ENCODE data around the gene CRADD. TPM values are rescaled to one million over a fixed set of nuclear protein-coding genes. Genes with fewer than 3 reads are reported as not detected.

CRADD gene
- total and polyA plus RNA-seq, 10 of the 15 experiments (the other 5 are each of a cell fraction or from before 2014, with no cell fraction given) = 7.6 to 15.5 (median 11.7) TPM

- TF ChIP-seq, protein P1, sequence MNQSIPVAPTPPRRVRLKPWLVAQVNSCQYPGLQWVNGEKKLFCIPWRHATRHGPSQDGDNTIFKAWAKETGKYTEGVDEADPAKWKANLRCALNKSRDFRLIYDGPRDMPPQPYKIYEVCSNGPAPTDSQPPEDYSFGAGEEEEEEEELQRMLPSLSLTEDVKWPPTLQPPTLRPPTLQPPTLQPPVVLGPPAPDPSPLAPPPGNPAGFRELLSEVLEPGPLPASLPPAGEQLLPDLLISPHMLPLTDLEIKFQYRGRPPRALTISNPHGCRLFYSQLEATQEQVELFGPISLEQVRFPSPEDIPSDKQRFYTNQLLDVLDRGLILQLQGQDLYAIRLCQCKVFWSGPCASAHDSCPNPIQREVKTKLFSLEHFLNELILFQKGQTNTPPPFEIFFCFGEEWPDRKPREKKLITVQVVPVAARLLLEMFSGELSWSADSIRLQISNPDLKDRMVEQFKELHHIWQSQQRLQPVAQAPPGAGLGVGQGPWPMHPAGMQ (IDR thresholded peaks at IDR 0.05; ENCODE audit: borderline replicate concordance) = no peak
- no peak for TF ChIP-seq BCL11A (IDR thresholded peaks at IDR 0.05; ENCODE audit: low read depth, low read length)
- no peak for TF ChIP-seq ESRRA (IDR thresholded peaks at IDR 0.05; ENCODE audit: low read length)
- TF ChIP-seq HDAC6 (IDR thresholded peaks at IDR 0.05; ENCODE audit: unreplicated experiment) = no peak
These were observed 27.4 kb downstream of the CRADD start (continued) for GRCh38 chr12:93704625-93705024.

DNA sequence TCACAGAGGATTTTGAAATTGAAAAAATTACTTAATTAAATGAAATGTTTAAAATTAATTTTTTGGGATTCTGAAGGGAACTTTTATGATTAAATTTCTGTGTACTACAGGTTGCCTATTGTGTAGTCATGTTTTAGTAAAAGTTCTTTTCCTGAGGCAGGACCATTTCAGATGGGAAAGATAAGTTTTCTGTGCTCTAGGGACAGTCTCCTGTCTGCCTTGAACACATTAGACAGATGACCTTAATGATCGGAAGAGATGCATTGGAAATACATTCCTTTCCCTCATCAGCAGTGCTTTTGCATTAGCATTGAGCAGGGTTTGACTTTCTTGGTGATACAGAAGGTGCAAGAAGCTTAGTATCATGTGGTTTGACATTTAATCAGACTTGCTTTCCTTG lies 28.1 kb downstream of the CRADD start:
- POLR2A ChIA-PET = no interaction called here
- DNase-seq (ENCODE audit: low read depth, low spot score) (no peak), FAIRE-seq (no peak), ATAC-seq (no peak)
- peaks cover 7% of the 10 kb centered on the region for H3K9me3 ChIP-seq (replicated peaks; ENCODE audit: control insufficient read depth, insufficient read depth, low read length)
- CTCF ChIA-PET = no interaction called here
- 93% methylated on average over 1 of the region's 1 CpG for WGBS (ENCODE audit: insufficient coverage, insufficient replicate concordance, low lambda C conversion rate, missing lambda C conversion rate)
- no peak overlapping the region for H3K9ac ChIP-seq (ENCODE audit: control insufficient read depth, insufficient read depth, low read length)
- RAD21 ChIA-PET (ENCODE audit: unreplicated experiment) = no interaction called here
- no peak overlapping the region for H3K4me3 ChIP-seq
- H2AFZ ChIP-seq (ENCODE audit: control insufficient read depth, low read depth, low read length) = no peak overlapping the region
- no peaks in the 10 kb centered on the region for H3K36me3 ChIP-seq (ENCODE audit: control insufficient read depth in 2 of 2, insufficient read depth in 2 of 2, low read length in 1 of 2)
- SMC1A ChIA-PET (ENCODE audit: uncharacterized antibody, unreplicated experiment) = no interaction called here
- BruUV-seq (replicated peaks) = no TSS peak
- no peaks in the 10 kb centered on the region for H4K20me1 ChIP-seq (ENCODE audit: control insufficient read depth, insufficient read depth)
- intact Hi-C loops (cut with micrococcal nuclease; ENCODE audit: unreplicated experiment) (no loop called here), in situ Hi-C loops (cut with MboI) (no loop called here)
- H3K79me2 ChIP-seq (ENCODE audit: control insufficient read depth, insufficient read depth, low read length) = no peaks in the 10 kb centered on the region
- peaks cover 3% of the 10 kb centered on the region; the same call in 1 of the 2 replicates for H3K4me1 ChIP-seq (ENCODE audit: control insufficient read depth, insufficient read depth, low read length)
- no peak overlapping the region for H3K27ac ChIP-seq (ENCODE audit: control insufficient read depth, insufficient read depth)
- no peaks in the 10 kb centered on the region for H3K27me3 ChIP-seq (replicated peaks in 1 of 2; ENCODE audit: control insufficient read depth in 2 of 2, insufficient read depth in 2 of 2, low read length in 1 of 2)
- H3K4me2 ChIP-seq (ENCODE audit: control insufficient read depth, insufficient read depth) = no peak overlapping the region
- no peak for TF ChIP-seq ZNF217 (IDR thresholded peaks at IDR 0.05)
- no peak for TF ChIP-seq ATF3 (IDR thresholded peaks at IDR 0.05; ENCODE audit: borderline replicate concordance, extremely low read depth, low read depth, low read length)
- TF ChIP-seq ASH2L (IDR thresholded peaks at IDR 0.05; ENCODE audit: borderline replicate concordance, low read depth) = no peak
- TF ChIP-seq, protein P2, sequence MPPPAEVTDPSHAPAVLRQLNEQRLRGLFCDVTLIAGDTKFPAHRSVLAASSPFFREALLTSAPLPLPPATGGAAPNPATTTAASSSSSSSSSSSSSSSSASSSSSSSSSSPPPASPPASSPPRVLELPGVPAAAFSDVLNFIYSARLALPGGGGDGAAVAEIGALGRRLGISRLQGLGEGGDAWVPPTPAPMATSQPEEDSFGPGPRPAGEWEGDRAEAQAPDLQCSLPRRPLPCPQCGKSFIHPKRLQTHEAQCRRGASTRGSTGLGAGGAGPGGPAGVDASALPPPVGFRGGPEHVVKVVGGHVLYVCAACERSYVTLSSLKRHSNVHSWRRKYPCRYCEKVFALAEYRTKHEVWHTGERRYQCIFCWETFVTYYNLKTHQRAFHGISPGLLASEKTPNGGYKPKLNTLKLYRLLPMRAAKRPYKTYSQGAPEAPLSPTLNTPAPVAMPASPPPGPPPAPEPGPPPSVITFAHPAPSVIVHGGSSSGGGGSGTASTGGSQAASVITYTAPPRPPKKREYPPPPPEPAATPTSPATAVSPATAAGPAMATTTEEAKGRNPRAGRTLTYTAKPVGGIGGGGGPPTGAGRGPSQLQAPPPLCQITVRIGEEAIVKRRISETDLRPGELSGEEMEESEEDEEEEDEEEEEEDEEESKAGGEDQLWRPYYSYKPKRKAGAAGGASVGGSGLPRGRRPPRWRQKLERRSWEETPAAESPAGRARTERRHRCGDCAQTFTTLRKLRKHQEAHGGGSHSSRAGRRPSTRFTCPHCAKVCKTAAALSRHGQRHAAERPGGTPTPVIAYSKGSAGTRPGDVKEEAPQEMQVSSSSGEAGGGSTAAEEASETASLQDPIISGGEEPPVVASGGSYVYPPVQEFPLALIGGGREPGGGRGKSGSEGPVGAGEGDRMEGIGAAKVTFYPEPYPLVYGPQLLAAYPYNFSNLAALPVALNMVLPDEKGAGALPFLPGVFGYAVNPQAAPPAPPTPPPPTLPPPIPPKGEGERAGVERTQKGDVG (CRISPR knock-in tag; IDR thresholded peaks at IDR 0.05) = no peak
- TF ChIP-seq RAD51 (IDR thresholded peaks at IDR 0.05) = no peak
- TF ChIP-seq, protein P3, sequence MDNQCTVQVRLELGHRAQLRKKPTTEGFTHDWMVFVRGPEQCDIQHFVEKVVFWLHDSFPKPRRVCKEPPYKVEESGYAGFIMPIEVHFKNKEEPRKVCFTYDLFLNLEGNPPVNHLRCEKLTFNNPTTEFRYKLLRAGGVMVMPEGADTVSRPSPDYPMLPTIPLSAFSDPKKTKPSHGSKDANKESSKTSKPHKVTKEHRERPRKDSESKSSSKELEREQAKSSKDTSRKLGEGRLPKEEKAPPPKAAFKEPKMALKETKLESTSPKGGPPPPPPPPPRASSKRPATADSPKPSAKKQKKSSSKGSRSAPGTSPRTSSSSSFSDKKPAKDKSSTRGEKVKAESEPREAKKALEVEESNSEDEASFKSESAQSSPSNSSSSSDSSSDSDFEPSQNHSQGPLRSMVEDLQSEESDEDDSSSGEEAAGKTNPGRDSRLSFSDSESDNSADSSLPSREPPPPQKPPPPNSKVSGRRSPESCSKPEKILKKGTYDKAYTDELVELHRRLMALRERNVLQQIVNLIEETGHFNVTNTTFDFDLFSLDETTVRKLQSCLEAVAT (IDR thresholded peaks at IDR 0.05) = no peak
- TF ChIP-seq, protein P4, sequence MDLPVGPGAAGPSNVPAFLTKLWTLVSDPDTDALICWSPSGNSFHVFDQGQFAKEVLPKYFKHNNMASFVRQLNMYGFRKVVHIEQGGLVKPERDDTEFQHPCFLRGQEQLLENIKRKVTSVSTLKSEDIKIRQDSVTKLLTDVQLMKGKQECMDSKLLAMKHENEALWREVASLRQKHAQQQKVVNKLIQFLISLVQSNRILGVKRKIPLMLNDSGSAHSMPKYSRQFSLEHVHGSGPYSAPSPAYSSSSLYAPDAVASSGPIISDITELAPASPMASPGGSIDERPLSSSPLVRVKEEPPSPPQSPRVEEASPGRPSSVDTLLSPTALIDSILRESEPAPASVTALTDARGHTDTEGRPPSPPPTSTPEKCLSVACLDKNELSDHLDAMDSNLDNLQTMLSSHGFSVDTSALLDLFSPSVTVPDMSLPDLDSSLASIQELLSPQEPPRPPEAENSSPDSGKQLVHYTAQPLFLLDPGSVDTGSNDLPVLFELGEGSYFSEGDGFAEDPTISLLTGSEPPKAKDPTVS (IDR thresholded peaks at IDR 0.05; ENCODE audit: low read depth, low read length) = no peak

Data from GM12878 (cell line).